HuH-7.5 (cell line): ENCODE data around the gene MAGEA2B.
"Not testable (repeated sequence)": the region's sequence is repeated elsewhere in the genome, so short reads cannot be mapped to it uniquely, and the experiment has no call there.

ENCODE experiments used
- DNase-seq: peaks from one replicate; pipeline ENCODE4 v3.0.0; 2011; ENCODE audit warnings: low spot score

MAGEA2B gene, protein sequence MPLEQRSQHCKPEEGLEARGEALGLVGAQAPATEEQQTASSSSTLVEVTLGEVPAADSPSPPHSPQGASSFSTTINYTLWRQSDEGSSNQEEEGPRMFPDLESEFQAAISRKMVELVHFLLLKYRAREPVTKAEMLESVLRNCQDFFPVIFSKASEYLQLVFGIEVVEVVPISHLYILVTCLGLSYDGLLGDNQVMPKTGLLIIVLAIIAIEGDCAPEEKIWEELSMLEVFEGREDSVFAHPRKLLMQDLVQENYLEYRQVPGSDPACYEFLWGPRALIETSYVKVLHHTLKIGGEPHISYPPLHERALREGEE

DNA sequence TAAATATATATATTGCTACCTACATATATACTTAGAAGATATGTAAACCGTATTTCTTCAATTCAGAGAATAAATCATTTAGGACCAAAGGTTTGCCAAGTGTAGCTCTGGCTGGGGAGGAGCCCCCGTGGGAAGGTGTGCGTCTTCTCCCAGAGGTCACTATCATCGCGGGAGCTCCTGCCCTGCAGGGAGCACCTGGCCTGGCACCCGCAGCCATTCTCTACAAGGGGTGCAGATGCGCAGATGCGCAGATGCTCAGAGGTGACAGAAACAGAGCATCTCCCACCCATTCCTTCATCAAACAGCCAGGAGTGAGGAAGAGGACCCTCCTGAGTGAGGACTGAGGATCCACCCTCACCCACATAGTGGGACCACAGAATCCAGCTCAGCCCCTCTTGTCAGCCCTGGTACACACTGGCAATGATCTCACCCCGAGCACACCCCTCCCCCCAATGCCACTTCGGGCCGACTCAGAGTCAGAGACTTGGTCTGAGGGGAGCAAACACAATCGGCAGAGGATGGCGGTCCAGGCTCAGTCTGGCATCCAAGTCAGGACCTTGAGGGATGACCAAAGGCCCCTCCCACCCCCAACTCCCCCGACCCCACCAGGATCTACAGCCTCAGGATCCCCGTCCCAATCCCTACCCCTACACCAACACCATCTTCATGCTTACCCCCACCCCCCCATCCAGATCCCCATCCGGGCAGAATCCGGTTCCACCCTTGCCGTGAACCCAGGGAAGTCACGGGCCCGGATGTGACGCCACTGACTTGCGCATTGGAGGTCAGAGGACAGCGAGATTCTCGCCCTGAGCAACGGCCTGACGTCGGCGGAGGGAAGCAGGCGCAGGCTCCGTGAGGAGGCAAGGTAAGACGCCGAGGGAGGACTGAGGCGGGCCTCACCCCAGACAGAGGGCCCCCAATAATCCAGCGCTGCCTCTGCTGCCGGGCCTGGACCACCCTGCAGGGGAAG lies at the start of gene MAGEA2B:
Gene MAGEA2B (plus strand): TSS at position 814 of the 973 bp plus-strand sequence. CDS start 2,479 bp downstream, outside the sequence.
- not testable (repeated sequence) for DNase-seq

DNA sequence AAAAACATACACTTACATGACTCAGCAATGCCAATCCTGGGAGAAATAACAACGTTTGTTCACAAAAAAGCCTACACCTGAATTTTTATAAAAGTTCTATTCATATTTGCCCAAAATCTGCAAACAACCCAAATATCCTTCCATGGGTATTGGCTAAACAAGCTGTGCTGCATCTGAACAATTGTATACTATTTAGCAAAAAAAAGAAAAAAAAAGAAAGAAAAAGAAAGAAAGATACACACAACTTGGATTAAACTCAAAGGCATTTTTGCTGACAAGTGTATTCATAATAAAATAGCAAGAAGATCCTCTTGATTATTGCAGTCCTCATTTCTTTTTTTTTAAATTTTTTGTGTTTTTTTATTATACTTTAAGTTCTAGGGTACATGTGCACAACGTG lies 40.3 kb upstream of the MAGEA2B start:
- no peak for DNase-seq

DNA sequence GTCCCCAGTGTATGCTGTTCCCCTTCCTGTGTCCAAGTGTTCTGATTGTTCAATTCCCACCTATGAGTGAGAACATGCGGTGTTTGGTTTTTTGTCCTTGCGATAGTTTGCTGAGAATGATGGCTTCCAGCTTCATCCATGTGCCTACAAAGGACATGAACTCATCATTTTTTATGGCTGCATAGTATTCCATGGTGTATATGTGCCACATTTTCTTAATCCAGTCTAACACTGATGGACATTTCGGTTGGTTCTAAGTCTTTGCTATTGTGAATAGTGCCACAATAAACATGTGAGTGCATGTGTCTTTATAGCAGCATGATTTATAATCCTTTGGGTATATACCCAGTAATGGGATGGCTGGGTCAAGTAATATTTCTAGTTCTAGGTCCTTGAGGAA lies 39.8 kb upstream of the MAGEA2B start:
- DNase-seq: not testable (repeated sequence)

DNA sequence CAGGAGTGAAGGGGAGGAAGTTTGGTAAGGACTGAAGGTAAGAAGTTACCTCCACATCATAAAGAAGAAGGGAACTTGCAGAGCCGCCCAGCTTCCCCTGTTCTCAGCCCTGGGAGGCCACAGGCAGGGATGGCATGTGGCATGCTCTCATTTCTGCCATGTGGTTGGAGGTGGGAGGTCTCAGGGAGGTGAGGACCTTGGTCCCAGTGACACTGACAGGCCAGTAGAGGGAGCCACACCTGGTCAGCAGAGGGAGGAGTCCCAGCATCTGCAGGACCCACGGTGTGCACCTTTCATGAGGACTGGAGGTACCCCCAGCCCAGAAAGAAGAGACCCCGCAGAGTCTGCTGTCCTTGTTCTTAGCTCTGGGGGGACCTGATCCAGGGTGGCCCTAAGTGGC lies 33.4 kb upstream of the MAGEA2B start:
- not testable (repeated sequence) for DNase-seq

DNA sequence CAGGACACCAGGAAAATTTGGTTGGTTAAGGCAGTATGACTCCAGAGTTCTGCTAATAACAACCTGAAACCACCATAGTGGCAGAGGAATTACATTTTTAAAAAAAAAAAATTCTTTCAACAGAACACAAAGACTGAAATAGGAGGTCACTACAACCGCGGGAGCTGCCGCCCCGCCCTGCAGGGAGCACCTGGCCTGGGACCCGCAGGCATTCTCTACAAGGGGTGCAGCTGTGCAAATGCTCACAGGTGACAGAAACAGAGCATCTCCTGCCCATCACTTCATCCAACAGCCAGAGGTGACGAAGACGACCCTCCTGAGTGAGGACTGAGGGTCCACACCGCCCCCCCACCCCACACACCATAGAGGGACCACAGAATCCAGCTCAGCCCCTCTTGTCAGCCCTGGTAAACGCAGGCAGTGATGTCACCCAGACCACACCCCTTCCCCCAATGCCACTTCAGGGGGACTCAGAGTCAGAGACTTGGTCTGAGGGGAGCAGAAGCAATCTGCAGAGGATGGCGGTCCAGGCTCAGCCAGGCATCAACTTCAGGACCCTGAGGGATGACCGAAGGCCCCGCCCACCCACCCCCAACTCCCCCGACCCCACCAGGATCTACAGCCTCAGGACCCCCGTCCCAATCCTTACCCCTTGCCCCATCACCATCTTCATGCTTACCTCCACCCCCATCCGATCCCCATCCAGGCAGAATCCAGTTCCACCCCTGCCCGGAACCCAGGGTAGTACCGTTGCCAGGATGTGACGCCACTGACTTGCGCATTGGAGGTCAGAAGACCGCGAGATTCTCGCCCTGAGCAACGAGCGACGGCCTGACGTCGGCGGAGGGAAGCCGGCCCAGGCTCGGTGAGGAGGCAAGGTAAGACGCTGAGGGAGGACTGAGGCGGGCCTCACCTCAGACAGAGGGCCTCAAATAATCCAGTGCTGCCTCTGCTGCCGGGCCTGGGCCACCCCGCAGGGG lies 16.2 kb upstream of the MAGEA2B start, which contains the start of gene MAGEA3:
Gene MAGEA3 (plus strand): TSS at position 843 of the 980 bp plus-strand sequence. CDS start 2,039 bp downstream, outside the sequence.
- DNase-seq: not testable (repeated sequence)

DNA sequence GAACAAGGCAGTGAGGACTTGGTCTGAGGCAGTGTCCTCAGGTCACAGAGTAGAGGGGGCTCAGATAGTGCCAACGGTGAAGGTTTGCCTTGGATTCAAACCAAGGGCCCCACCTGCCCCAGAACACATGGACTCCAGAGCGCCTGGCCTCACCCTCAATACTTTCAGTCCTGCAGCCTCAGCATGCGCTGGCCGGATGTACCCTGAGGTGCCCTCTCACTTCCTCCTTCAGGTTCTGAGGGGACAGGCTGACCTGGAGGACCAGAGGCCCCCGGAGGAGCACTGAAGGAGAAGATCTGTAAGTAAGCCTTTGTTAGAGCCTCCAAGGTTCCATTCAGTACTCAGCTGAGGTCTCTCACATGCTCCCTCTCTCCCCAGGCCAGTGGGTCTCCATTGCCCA lies 14.0 kb upstream of the MAGEA2B start:
- not testable (repeated sequence) for DNase-seq

DNA sequence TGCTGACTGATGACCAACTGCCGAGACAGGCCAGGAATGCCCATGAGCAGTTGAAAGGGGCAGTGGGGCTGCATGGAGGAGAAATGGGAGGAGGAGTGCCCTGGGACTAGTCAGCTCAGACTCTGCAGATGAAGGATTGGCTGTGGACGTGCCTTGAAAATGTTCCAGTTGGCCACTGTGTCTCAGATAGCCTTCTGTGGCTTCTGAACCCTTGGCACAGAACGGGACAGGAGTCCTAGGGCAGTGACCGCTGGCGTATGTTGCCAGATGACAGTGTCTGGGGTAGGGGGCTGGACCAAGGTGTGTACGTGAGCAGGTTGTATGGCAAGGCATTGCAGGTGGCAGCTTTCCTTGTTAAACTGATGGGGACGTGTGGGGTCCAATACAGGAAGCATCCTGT lies 7.9 kb upstream of the MAGEA2B start:
- not testable (repeated sequence) for DNase-seq

DNA sequence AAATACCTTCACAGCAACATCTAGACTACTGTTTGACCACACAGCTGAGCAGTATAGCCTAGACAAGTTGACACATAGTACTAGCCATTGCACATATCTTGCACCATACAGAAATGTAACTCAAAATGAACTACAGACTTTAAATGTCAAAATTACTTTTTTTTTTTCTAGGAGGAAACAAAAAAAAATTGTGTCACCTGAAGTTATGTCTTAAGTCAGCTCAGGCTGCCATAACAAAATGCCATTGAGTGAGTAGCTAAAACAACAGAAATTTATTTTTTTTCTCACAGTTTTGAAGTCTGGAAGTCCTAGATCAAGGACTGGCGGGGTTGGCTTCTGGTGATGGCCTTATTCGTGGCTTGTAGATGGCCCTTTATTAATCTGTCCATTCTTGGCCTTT lies 5.3 kb upstream of the MAGEA2B start, which contains the start of gene CSAG2:
Gene CSAG2 (minus strand): TSS at position 101 of the 400 bp plus-strand sequence. CDS start 161 bp downstream, outside the sequence.
- DNase-seq: not testable (repeated sequence)

DNA sequence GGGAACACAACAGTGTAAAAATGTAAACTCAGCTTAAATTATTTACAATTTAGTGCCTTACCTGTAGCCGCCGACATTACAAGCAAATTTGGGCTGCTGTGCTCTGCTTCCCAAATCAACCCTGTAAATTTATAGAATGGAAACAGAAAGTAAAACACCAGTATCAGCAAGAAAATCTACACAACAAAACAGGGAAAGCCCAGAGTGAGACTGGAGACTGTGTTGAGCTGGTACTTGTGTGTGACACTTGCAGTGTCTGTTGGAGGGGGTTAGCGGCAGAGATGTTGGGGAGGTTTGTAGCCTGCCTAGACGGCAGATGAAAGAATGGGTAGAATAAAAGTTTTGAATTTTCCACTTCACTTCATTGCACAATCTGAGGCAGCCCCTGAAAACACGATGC lies 1.2 kb upstream of the MAGEA2B start:
- DNase-seq: not testable (repeated sequence)

DNA sequence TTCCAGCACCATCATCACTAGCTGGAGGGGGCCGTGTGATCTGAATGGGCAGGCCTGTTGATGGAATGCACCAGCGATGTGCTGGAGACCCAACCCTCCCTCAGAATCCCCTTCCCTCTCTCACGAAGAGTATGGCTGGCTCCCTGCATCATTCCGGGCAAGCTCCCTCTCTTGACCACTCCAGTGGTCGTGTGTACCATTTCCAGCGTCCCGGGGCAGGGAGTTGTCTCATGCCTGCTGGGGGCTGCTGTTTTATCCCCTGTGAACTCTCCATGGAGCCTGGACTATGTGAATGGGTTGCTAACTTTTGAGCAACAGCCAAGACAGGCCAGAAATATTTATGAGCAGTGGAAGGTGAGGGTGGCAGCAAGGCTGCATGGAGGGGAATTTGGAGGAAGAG lies 11.0 kb downstream of the MAGEA2B start:
- no peak for DNase-seq

DNA sequence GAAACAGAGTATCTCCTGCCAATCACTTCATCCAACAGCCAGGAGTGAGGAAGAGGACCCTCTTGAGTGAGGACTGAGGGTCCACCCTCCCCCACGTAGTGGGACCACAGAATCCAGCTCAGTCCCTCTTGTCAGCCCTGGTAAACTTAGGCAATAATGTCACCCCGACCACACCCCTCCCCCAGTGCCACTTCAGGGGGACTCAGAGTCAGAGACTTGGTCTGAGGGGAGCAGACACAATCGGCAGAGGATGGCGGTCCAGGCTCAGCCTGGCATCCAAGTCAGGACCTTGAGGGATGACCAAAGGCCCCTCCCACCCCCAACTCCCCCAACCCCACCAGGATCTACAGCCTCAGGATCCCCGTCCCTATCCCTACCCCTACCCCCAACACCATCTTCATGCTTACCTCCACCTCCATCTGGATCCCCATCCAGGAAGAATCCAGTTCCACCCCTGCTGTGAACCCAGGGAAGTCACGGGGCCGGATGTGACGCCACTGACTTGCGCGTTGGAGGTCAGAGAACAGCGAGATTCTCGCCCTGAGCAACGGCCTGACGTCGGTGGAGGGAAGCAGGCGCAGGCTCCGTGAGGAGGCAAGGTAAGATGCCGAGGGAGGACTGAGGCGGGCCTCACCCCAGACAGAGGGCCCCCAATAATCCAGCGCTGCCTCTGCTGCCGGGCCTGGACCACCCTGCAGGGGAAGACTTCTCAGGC lies 19.0 kb downstream of the MAGEA2B start, which contains the start of the genes CSAG1 and MAGEA12:
Gene CSAG1 (minus strand): TSS at position 461 of the 715 bp plus-strand sequence. CDS start 1,261 bp downstream, outside the sequence.
Gene MAGEA12 (plus strand): TSS at position 497 of the 715 bp plus-strand sequence. CDS start 2,405 bp downstream, outside the sequence.
- DNase-seq: no peak

DNA sequence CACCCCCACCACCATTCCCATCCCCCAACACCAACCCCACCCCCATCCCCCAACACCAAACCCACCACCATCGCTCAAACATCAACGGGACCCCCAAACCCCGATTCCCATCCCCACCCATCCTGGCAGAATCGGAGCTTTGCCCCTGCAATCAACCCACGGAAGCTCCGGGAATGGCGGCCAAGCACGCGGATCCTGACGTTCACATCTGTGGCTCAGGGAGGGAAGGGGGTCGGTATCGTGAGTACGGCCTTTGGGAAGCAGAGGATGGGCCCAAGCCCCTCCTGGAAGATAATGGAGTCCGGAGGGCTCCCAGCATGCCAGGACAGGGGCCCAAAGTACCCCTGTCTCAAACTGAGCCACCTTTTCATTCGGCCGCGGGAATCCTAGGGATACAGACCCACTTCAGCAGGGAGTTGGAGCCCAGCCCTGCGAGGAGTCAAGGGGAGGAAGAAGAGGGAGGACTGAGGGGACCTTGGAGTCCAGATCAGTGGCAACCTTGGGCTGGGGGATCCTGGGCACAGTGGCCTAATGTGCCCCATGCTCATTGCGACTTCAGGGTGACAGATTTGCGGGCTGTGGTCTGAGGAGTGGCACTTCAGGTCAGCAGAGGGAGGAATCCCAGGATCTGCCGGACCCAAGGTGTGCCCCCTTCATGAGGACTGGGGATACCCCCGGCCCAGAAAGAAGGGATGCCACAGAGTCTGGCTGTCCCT lies 19.9 kb downstream of the MAGEA2B start:
- DNase-seq: not testable (repeated sequence)

DNA sequence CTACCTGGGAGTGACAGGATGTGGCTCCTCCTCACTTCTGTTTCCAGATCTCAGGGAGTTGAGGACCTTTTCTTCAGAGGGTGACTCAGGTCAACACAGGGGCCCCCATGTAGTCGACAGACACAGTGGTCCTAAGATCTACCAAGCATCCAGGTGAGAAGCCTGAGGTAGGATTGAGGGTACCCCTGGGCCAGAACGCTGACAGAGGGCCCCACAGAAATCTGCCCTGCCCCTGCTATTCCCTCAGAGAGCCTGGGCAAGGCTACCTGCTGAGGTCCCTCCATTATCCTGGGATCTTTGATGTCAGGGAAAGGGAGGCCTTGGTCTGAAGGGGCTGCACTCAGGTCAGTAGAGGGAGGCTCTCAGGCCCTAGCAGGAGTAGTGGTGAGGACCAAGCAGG lies 20.7 kb downstream of the MAGEA2B start:
- no peak for DNase-seq

DNA sequence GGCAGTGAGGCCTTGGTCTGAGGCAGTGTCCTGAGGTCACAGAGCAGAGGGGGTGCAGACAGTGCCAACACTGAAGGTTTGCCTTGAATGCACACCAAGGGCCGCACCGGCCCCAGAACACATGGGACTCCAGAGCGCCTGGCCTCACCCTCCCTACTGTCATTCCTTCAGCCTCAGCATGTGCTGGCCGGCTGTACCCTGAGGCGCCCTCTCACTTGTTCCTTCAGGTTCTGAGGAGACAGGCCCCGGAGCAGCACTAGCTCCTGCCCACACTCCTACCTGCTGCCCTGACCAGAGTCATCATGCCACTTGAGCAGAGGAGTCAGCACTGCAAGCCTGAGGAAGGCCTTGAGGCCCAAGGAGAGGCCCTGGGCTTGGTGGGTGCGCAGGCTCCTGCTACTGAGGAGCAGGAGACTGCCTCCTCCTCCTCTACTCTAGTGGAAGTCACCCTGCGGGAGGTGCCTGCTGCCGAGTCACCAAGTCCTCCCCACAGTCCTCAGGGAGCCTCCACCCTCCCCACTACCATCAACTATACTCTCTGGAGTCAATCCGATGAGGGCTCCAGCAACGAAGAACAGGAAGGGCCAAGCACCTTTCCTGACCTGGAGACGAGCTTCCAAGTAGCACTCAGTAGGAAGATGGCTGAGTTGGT lies 21.6 kb downstream of the MAGEA2B start:
- DNase-seq: no peak

DNA sequence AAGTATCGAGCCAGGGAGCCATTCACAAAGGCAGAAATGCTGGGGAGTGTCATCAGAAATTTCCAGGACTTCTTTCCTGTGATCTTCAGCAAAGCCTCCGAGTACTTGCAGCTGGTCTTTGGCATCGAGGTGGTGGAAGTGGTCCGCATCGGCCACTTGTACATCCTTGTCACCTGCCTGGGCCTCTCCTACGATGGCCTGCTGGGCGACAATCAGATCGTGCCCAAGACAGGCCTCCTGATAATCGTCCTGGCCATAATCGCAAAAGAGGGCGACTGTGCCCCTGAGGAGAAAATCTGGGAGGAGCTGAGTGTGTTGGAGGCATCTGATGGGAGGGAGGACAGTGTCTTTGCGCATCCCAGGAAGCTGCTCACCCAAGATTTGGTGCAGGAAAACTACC lies 22.1 kb downstream of the MAGEA2B start:
- DNase-seq: not testable (repeated sequence)

DNA sequence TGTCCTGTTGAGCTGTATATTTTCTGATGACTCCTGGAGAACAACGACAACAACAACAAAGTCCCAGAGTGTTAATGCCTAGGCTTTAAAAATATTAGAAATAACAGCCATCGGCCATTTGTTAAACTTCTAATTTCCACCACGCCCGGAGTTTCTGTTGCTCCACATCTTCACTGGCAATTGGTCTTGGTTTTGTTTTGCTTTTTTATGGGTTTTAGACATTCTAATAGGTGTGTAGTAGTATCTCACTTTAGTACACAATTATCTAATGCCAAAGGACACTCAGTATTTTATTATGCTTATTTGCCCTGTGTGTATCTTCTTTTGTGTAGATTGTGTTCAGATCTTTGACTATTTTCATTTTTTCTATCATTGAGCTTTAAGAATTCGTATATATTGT lies 24.1 kb downstream of the MAGEA2B start:
- no peak for DNase-seq

DNA sequence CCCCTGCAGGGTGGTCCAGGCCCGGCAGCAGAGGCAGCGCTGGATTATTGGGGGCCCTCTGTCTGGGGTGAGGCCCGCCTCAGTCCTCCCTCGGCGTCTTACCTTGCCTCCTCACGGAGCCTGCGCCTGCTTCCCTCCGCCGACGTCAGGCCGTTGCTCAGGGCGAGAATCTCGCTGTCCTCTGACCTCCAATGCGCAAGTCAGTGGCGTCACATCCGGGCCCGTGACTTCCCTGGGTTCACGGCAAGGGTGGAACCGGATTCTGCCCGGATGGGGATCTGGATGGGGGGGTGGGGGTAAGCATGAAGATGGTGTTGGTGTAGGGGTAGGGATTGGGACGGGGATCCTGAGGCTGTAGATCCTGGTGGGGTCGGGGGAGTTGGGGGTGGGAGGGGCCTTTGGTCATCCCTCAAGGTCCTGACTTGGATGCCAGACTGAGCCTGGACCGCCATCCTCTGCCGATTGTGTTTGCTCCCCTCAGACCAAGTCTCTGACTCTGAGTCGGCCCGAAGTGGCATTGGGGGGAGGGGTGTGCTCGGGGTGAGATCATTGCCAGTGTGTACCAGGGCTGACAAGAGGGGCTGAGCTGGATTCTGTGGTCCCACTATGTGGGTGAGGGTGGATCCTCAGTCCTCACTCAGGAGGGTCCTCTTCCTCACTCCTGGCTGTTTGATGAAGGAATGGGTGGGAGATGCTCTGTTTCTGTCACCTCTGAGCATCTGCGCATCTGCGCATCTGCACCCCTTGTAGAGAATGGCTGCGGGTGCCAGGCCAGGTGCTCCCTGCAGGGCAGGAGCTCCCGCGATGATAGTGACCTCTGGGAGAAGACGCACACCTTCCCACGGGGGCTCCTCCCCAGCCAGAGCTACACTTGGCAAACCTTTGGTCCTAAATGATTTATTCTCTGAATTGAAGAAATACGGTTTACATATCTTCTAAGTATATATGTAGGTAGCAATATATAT lies 39.5 kb downstream of the MAGEA2B start, which contains the start of gene MAGEA2:
Gene MAGEA2 (minus strand): TSS at position 157 of the 965 bp plus-strand sequence. CDS start 2,479 bp downstream, outside the sequence.
- DNase-seq: not testable (repeated sequence)

DNA sequence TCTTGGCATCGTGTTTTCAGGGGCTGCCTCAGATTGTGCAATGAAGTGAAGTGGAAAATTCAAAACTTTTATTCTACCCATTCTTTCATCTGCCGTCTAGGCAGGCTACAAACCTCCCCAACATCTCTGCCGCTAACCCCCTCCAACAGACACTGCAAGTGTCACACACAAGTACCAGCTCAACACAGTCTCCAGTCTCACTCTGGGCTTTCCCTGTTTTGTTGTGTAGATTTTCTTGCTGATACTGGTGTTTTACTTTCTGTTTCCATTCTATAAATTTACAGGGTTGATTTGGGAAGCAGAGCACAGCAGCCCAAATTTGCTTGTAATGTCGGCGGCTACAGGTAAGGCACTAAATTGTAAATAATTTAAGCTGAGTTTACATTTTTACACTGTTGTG lies 40.4 kb downstream of the MAGEA2B start:
- DNase-seq: not testable (repeated sequence)
